ENCODE results near the gene POU2F3. TPM values are rescaled to one million over a fixed set of nuclear protein-coding genes. Genes with fewer than 3 reads are reported as not detected.

The POU2F3 gene
- total and polyA plus RNA-seq, 2 of the 13 experiments (the other 11 are each of a cell fraction or from before 2014, with no cell fraction given): not detected

DNA sequence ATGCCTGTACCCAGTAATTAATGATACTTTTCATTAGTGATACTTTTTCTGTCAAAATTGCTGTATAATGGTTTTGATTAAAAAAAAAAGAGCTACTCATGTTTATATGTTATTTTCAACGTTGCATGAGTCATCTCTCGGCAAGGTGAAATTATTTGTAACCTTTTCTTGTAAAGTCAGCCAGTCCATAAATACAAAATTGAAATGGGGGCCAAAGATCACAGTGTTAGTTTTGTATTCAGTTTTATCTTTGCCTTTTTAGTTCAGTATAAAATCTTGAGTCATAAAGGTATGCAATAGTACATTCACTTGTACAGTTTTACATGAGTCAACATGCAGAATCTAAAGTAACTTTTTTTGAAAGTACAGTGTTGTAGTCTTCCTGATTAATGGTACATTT lies 100.6 kb downstream of the POU2F3 start:
- Histone ChIP-seq H3K9ac (ENCODE audit: insufficient read depth, low read depth, low read length) (peak overlapping the region; percentile 67; the same call in 1 of the 2 replicates), H3K27ac (ENCODE audit: extremely low read length, insufficient read depth, low read length) (no peak overlapping the region), H2AFZ (ENCODE audit: low read length) (no peak overlapping the region), H3K4me2 (ENCODE audit: low read depth, low read length) (peak overlapping the region; percentile 95), H3K4me3 (replicated peaks in 1 of 3; ENCODE audit: insufficient read depth in 1 of 3, low read depth in 2 of 3, low read length in 3 of 3) (peak overlapping the region in 2 of 3 experiments; percentile 80 to 96; a peak in 2 of 6 replicates), H3K79me2 (ENCODE audit: insufficient read depth, low read length) (peaks cover 88% of the 10 kb centered on the region), H4K20me1 (ENCODE audit: insufficient read depth, low read length) (peaks cover 34% of the 10 kb centered on the region), H3K27me3 (ENCODE audit: control insufficient read depth in 1 of 2, insufficient read depth in 2 of 2, low read length in 2 of 2) (no peaks in the 10 kb centered on the region; a peak in 1 of 5 replicates), H3K4me1 (ENCODE audit: insufficient read depth, low read length) (peaks cover 68% of the 10 kb centered on the region), H3K36me3 (replicated peaks in 1 of 2; ENCODE audit: control insufficient read depth in 1 of 2, insufficient read depth in 2 of 2, low read length in 2 of 2) (no peaks in the 10 kb centered on the region), H3K9me3 (ENCODE audit: low read length) (no peaks in the 10 kb centered on the region)
- intact Hi-C loops (cut with micrococcal nuclease; ENCODE audit: unreplicated experiment) (no loop called here), in situ Hi-C loops (cut with HindIII; ENCODE audit: extremely low pct_ligation_motif_present, low pct_unique_long_range_greater_than_20kb) (no loop called here)
- BruUV-seq (replicated peaks): no TSS peak
- FAIRE-seq: no peak
- 33% methylated on average over 2 of the region's 2 CpGs for WGBS (ENCODE audit: low lambda C conversion rate)
- DNase-seq (ENCODE audit: low spot score): no peak
- TF ChIP-seq MAFK (conservative IDR thresholded peaks at IDR 0.05 in 1 of 2, IDR thresholded peaks at IDR 0.05 in 1 of 2; ENCODE audit: low read length in 2 of 2) (peak; percentile 12 to 17; a peak in 1 of 4 replicates), ZNF563 (CRISPR knock-in tag; IDR thresholded peaks at IDR 0.05) (no peak)
- ChIA-PET POLR2A (interaction anchor here (0.6 kb wide), 1 partner anchor 71 kb away, joined by 3 read pairs; no protein-coding TSS in a partner anchor), CTCF (ENCODE audit: low intra/inter-chr PET ratio, low total read pairs) (no interaction called here)
- ATAC-seq: no peak

DNA sequence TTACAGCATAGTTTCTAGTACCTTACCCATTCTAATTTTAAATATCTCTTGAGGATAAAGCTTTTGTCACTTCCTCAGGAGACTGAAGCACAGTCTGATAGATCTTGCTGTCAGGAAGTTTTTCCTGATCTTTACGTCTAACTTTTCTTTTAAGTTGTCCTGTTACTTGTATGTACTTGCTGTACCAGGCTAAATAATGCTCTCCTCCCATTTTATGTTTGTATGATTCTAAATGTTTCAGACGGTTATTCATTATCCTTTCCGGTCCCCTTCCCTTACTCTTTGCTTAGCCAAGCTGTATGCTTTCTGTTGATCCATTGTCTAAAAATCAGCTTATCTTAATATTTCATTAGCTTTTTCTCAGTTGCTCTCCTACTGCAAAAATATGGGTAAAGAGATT lies 102.3 kb downstream of the POU2F3 start:
- Histone ChIP-seq H3K9ac (ENCODE audit: insufficient read depth, low read depth, low read length) (no peak overlapping the region), H3K4me3 (replicated peaks in 1 of 3; ENCODE audit: insufficient read depth in 1 of 3, low read depth in 2 of 3, low read length in 3 of 3) (no peak overlapping the region), H3K4me1 (ENCODE audit: insufficient read depth, low read length) (peaks cover 82% of the 10 kb centered on the region), H3K79me2 (ENCODE audit: insufficient read depth, low read length) (peaks cover 98% of the 10 kb centered on the region), H3K27ac (ENCODE audit: extremely low read length, insufficient read depth, low read length) (no peak overlapping the region), H3K9me3 (ENCODE audit: low read length) (no peaks in the 10 kb centered on the region), H3K36me3 (replicated peaks in 1 of 2; ENCODE audit: control insufficient read depth in 1 of 2, insufficient read depth in 2 of 2, low read length in 2 of 2) (no peaks in the 10 kb centered on the region), H3K4me2 (ENCODE audit: low read depth, low read length) (no peak overlapping the region; the same call in 1 of the 2 replicates), H2AFZ (ENCODE audit: low read length) (no peak overlapping the region), H3K27me3 (ENCODE audit: control insufficient read depth in 1 of 2, insufficient read depth in 2 of 2, low read length in 2 of 2) (no peaks in the 10 kb centered on the region; a peak in 1 of 5 replicates), H4K20me1 (ENCODE audit: insufficient read depth, low read length) (peaks cover 42% of the 10 kb centered on the region)
- ChIA-PET CTCF (ENCODE audit: low intra/inter-chr PET ratio, low total read pairs) (no interaction called here), POLR2A (interaction anchor here (0.8 kb wide), 1 partner anchor 50 kb away, joined by 3 read pairs; no protein-coding TSS in a partner anchor)
- FAIRE-seq (no peak), DNase-seq (ENCODE audit: low spot score) (no peak), ATAC-seq (no peak)
- 90% methylated on average over 3 of the region's 3 CpGs for WGBS (ENCODE audit: low lambda C conversion rate)
- in situ Hi-C loops (cut with HindIII; ENCODE audit: extremely low pct_ligation_motif_present, low pct_unique_long_range_greater_than_20kb) (no loop called here), intact Hi-C loops (cut with micrococcal nuclease; ENCODE audit: unreplicated experiment) (no loop called here)
- no TSS peak for BruUV-seq (replicated peaks)
- no peak for TF ChIP-seq ZNF10 (CRISPR knock-in tag; IDR thresholded peaks at IDR 0.05; ENCODE audit: borderline replicate concordance, low read depth)
- TF ChIP-seq, protein P1, sequence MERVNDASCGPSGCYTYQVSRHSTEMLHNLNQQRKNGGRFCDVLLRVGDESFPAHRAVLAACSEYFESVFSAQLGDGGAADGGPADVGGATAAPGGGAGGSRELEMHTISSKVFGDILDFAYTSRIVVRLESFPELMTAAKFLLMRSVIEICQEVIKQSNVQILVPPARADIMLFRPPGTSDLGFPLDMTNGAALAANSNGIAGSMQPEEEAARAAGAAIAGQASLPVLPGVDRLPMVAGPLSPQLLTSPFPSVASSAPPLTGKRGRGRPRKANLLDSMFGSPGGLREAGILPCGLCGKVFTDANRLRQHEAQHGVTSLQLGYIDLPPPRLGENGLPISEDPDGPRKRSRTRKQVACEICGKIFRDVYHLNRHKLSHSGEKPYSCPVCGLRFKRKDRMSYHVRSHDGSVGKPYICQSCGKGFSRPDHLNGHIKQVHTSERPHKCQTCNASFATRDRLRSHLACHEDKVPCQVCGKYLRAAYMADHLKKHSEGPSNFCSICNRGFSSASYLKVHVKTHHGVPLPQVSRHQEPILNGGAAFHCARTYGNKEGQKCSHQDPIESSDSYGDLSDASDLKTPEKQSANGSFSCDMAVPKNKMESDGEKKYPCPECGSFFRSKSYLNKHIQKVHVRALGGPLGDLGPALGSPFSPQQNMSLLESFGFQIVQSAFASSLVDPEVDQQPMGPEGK (CRISPR knock-in tag; IDR thresholded peaks at IDR 0.05): no peak
- TF ChIP-seq SRY (CRISPR knock-in tag; IDR thresholded peaks at IDR 0.05): no peak
- TF ChIP-seq, protein P2, sequence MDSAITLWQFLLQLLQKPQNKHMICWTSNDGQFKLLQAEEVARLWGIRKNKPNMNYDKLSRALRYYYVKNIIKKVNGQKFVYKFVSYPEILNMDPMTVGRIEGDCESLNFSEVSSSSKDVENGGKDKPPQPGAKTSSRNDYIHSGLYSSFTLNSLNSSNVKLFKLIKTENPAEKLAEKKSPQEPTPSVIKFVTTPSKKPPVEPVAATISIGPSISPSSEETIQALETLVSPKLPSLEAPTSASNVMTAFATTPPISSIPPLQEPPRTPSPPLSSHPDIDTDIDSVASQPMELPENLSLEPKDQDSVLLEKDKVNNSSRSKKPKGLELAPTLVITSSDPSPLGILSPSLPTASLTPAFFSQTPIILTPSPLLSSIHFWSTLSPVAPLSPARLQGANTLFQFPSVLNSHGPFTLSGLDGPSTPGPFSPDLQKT (CRISPR knock-in tag; IDR thresholded peaks at IDR 0.05; ENCODE audit: borderline replicate concordance): no peak
- TF ChIP-seq, protein P3, sequence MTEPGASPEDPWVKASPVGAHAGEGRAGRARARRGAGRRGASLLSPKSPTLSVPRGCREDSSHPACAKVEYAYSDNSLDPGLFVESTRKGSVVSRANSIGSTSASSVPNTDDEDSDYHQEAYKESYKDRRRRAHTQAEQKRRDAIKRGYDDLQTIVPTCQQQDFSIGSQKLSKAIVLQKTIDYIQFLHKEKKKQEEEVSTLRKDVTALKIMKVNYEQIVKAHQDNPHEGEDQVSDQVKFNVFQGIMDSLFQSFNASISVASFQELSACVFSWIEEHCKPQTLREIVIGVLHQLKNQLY (CRISPR knock-in tag; IDR thresholded peaks at IDR 0.05): no peak
- TF ChIP-seq ATF7-NPFF (CRISPR knock-in tag; IDR thresholded peaks at IDR 0.05; ENCODE audit: low read depth): no peak
- TF ChIP-seq, protein P4, sequence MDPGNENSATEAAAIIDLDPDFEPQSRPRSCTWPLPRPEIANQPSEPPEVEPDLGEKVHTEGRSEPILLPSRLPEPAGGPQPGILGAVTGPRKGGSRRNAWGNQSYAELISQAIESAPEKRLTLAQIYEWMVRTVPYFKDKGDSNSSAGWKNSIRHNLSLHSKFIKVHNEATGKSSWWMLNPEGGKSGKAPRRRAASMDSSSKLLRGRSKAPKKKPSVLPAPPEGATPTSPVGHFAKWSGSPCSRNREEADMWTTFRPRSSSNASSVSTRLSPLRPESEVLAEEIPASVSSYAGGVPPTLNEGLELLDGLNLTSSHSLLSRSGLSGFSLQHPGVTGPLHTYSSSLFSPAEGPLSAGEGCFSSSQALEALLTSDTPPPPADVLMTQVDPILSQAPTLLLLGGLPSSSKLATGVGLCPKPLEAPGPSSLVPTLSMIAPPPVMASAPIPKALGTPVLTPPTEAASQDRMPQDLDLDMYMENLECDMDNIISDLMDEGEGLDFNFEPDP (CRISPR knock-in tag; conservative IDR thresholded peaks at IDR 0.05): no peak
- TF ChIP-seq SALL1 (CRISPR knock-in tag; IDR thresholded peaks at IDR 0.05): no peak
- TF ChIP-seq ZNF350 (CRISPR knock-in tag; IDR thresholded peaks at IDR 0.05; ENCODE audit: borderline replicate concordance, low read depth): no peak
- TF ChIP-seq SPEN (CRISPR knock-in tag; IDR thresholded peaks at IDR 0.05; ENCODE audit: low read depth): no peak
